Endodermal cell (in vitro differentiated cells): ENCODE results near the gene PC. TPM values are rescaled to one million over a fixed set of nuclear protein-coding genes. Genes with fewer than 3 reads are reported as not detected.
"Not testable (repeated sequence)": the region's sequence is repeated elsewhere in the genome, so short reads cannot be mapped to it uniquely, and the experiment has no call there.

ENCODE experiments used
- DNase-seq: peaks from one replicate; pipeline ENCODE4 v3.0.0-alpha.2; 2017
- H3K27ac ChIP-seq: 2 replicates; pipeline ENCODE4 v1.5.1; 2013; ENCODE audit warnings: mild to moderate bottlenecking, low read depth, low read length, moderate library complexity
- H3K27me3 ChIP-seq: 2 replicates; pipeline ENCODE4 v1.6.1; 2013; ENCODE audit warnings: mild to moderate bottlenecking, low read length, moderate library complexity; ENCODE audit not compliant: insufficient read depth, control insufficient read depth, poor library complexity, severe bottlenecking
- H3K36me3 ChIP-seq: 2 replicates; pipeline ENCODE4 v1.7.0; 2013; ENCODE audit warnings: mild to moderate bottlenecking, low read length, moderate library complexity; ENCODE audit not compliant: control insufficient read depth, insufficient read depth
- H3K4me1 ChIP-seq: one replicate; pipeline ENCODE4 v1.7.0; 2013; ENCODE audit warnings: low read length; ENCODE audit not compliant: control insufficient read depth, insufficient read depth
- H3K4me3 ChIP-seq: 2 replicates; pipeline ENCODE4 v1.5.1; 2013; ENCODE audit warnings: mild to moderate bottlenecking, low read length, moderate library complexity
- H3K9ac ChIP-seq: 2 replicates; pipeline ENCODE4 v1.6.1; 2013; ENCODE audit warnings: mild to moderate bottlenecking, low read length, moderate library complexity; ENCODE audit not compliant: poor library complexity, severe bottlenecking; ENCODE audit errors: extremely low read depth
- H3K9me3 ChIP-seq: 2 replicates; pipeline ENCODE4 v1.6.1; 2013; ENCODE audit warnings: mild to moderate bottlenecking, low read length, moderate library complexity; ENCODE audit not compliant: control insufficient read depth
- H3K27ac Mint-ChIP-seq: 2 replicates; pipeline ENCODE4 v1.8.0; 2020; ENCODE audit warnings: mixed read lengths
- H3K27me3 Mint-ChIP-seq: 2 replicates; pipeline ENCODE4 v1.8.0; 2021; ENCODE audit warnings: mild to moderate bottlenecking, mixed read lengths; ENCODE audit not compliant: insufficient read depth
- H3K36me3 Mint-ChIP-seq: 2 replicates; pipeline ENCODE4 v1.8.0; 2020; ENCODE audit warnings: low read depth, mixed read lengths
- H3K4me1 Mint-ChIP-seq: 2 replicates; pipeline ENCODE4 v1.8.0; 2020; ENCODE audit warnings: mixed read lengths
- H3K4me3 Mint-ChIP-seq: 2 replicates; pipeline ENCODE4 v1.8.0; 2020; ENCODE audit warnings: mild to moderate bottlenecking, moderate library complexity, mixed read lengths
- H3K9me3 Mint-ChIP-seq: 2 replicates; pipeline ENCODE4 v1.8.0; 2020; ENCODE audit warnings: mild to moderate bottlenecking, mixed read lengths
- CTCF ChIP-seq: fragments of 200-600 bp; sonication (generic); conservative IDR thresholded peaks from 2 replicates; pipeline ENCODE4 v1.5.0; 2021; ENCODE audit warnings: antibody characterized with exemption, mild to moderate bottlenecking
- WGBS, 2 experiments: methylation state at CpG; one replicate each; pipeline versions ENCODE4 v1.1.5 to v1.1.7; 2013; ENCODE audit warnings: missing lambda C conversion rate in 2 of 2, mixed read lengths in 1 of 2; ENCODE audit not compliant: insufficient coverage in 1 of 2, insufficient read length in 1 of 2; 5-methylcytosine and 5-hydroxymethylcytosine counted together
- long read RNA-seq, 4 experiments: library from polyadenylated mRNA in 2 of 4; library from RNA in 1 of 4; library from capped mRNA in 1 of 4; stranded (forward) in 3 of 4; unstranded in 1 of 4; transcript quantifications; one replicate each; pipeline ENCODE4 v2.0.0, GENCODE V29; 2020 to 2021; ENCODE audit warnings: inconsistent platforms in 1 of 4
- polyA plus RNA-seq, 2 experiments: library from polyadenylated mRNA; stranded (reverse); fragments of 50-300 nt; gene quantifications; one replicate each; pipeline ENCODE4 v1.2.3, GENCODE V29; 2013
- total RNA-seq, 2 donors: library from RNA; stranded (reverse); fragmentation: NEBNext Ultra II Directional in 1 of 2; extraction: Animal tissue kit (Norgen Biotek cat#: 25700) in 1 of 2; gene quantifications; 2 replicates in 1 of 2; 3 replicates in 1 of 2; pipeline ENCODE4 v1.2.1, GENCODE V29; 2021

The PC gene
- 10 to 100 TPM; 21.9 to 24.4 TPM for total RNA-seq
- polyA plus RNA-seq (2013, experiment 1 of 2) = 17.2 TPM
- 14.6 TPM for polyA plus RNA-seq (2013, experiment 2 of 2)
- long read RNA-seq, experiment 1, partial matches to known transcripts = 0 of 1 reads
- long read RNA-seq, experiment 1, other reads (novel, unspliced or antisense) = 0 of 1 reads
- long read RNA-seq, experiment 2, full-length matches to known transcripts = 14 of 25 reads
- long read RNA-seq, experiment 2, partial matches to known transcripts = 3 of 25 reads
- long read RNA-seq, experiment 2, other reads (novel, unspliced or antisense) = 8 of 25 reads
- long read RNA-seq, experiment 3, full-length matches to known transcripts = 45 of 63 reads
- long read RNA-seq, experiment 3, partial matches to known transcripts = 5 of 63 reads
- long read RNA-seq, experiment 3, other reads (novel, unspliced or antisense) = 13 of 63 reads
- long read RNA-seq, experiment 4 = 0 reads

GRCh38 chr11:66958232-66958955 lies at the start of gene PC:
Gene PC (minus strand): TSS chr11:66958383. CDS start chr11:66872159, 86,224 bp downstream.
- Histone ChIP-seq H3K4me1 (no peaks in the 10 kb centered on the region), H3K27ac (peak within 1 kb of the TSS; percentile 70), H3K4me3 (peak within 1 kb of the TSS; percentile 84), H3K9ac (peak within 1 kb of the TSS; percentile 55), H3K36me3 (no peaks in the 10 kb centered on the region), H3K27me3 (peaks cover 8% of the 10 kb centered on the region), H3K9me3 (no peaks in the 10 kb centered on the region)
- Mint-ChIP-seq H3K27ac (peak within 1 kb of the TSS; percentile 92), H3K27me3 (peaks cover 17% of the 10 kb centered on the region), H3K4me1 (peaks cover 14% of the 10 kb centered on the region), H3K36me3 (no peaks in the 10 kb centered on the region), H3K9me3 (peaks cover 7% of the 10 kb centered on the region), H3K4me3 (peak within 1 kb of the TSS; percentile 67)
- TF ChIP-seq CTCF = no peak
- DNase-seq = peak; percentile 100
- 1% methylated on average over 26 to 74 of the region's 74 CpGs for WGBS, 2 experiments

- H3K36me3 Mint-ChIP-seq = no peaks in the 10 kb centered on the region
- H3K9me3 Mint-ChIP-seq = no peaks in the 10 kb centered on the region
- Histone ChIP-seq H3K4me1 (no peaks in the 10 kb centered on the region), H3K36me3 (no peaks in the 10 kb centered on the region), H3K27me3 (no peaks in the 10 kb centered on the region), H3K4me3 (peak overlapping the region; percentile 27), H3K9ac (no peak overlapping the region), H3K27ac (no peak overlapping the region), H3K9me3 (no peaks in the 10 kb centered on the region)
- TF ChIP-seq CTCF = no peak
- H3K4me3 Mint-ChIP-seq = no peak overlapping the region
- no peak for DNase-seq
- WGBS, 2 experiments = 95 to 100% methylated on average over 6 of the region's 7 CpGs
- H3K27me3 Mint-ChIP-seq = no peaks in the 10 kb centered on the region
- H3K27ac Mint-ChIP-seq = peak overlapping the region; percentile 77
- H3K4me1 Mint-ChIP-seq = peaks cover 6% of the 10 kb centered on the region
Observed at GRCh38 chr11:67007126-67007525, 48.9 kb upstream of the PC start.

GRCh38 chr11:67006029-67006884 lies 48.1 kb upstream of the PC start:
- no peak overlapping the region for H3K9ac ChIP-seq
- no peak overlapping the region for H3K4me3 Mint-ChIP-seq

GRCh38 chr11:67005200-67005599 lies 47.0 kb upstream of the PC start:
- H3K27ac Mint-ChIP-seq, H3K27ac ChIP-seq, H3K9ac ChIP-seq, H3K27me3 ChIP-seq, H3K4me3 Mint-ChIP-seq, H3K36me3 ChIP-seq, H3K4me1 Mint-ChIP-seq, DNase-seq, H3K9me3 Mint-ChIP-seq, H3K36me3 Mint-ChIP-seq, H3K27me3 Mint-ChIP-seq, H3K9me3 ChIP-seq, H3K4me1 ChIP-seq, H3K4me3 ChIP-seq: not testable (repeated sequence)
- WGBS, 2 experiments = 94 to 96% methylated on average over 7 to 8 of the region's 8 CpGs

More at GRCh38 chr11:67006029-67006884, 48.1 kb upstream of the PC start:
- no peaks in the 10 kb centered on the region for H3K4me1 ChIP-seq
- no peaks in the 10 kb centered on the region for H3K27me3 ChIP-seq
- H3K27ac ChIP-seq = no peak overlapping the region
- Mint-ChIP-seq H3K27ac (no peak overlapping the region), H3K27me3 (no peaks in the 10 kb centered on the region), H3K36me3 (no peaks in the 10 kb centered on the region), H3K4me1 (peaks cover 8% of the 10 kb centered on the region), H3K9me3 (no peaks in the 10 kb centered on the region)
- H3K9me3 ChIP-seq = no peaks in the 10 kb centered on the region
- peak; percentile 86 for DNase-seq
- no peaks in the 10 kb centered on the region for H3K36me3 ChIP-seq
- H3K4me3 ChIP-seq = peak overlapping the region; percentile 27
- WGBS, 2 experiments = 90 to 96% methylated on average over 11 to 14 of the region's 14 CpGs
- no peak for TF ChIP-seq CTCF
